H9 (cell line): ENCODE data around the gene PAPLN. TPM values are rescaled to one million over a fixed set of nuclear protein-coding genes. Genes with fewer than 3 reads are reported as not detected.

Experiments used
- DNase-seq: peaks from one replicate; pipeline ENCODE4 v3.0.0-alpha.2; 2017
- H2AFZ ChIP-seq: one replicate; pipeline ENCODE4 v1.6.1; 2013; ENCODE audit warnings: mild to moderate bottlenecking, low read length, control low read depth, moderate library complexity
- H2AK5ac ChIP-seq: 2 replicates; pipeline ENCODE4 v1.6.1; 2013; ENCODE audit warnings: low read length, control low read depth, mixed read lengths; ENCODE audit not compliant: insufficient read length
- H2BK120ac ChIP-seq: one replicate; pipeline ENCODE4 v1.6.1; 2013; ENCODE audit warnings: low read depth, mild to moderate bottlenecking, low read length, control low read depth, inconsistent platforms; ENCODE audit not compliant: poor library complexity, severe bottlenecking
- H2BK12ac ChIP-seq: 2 replicates; pipeline ENCODE4 v1.6.1; 2013; ENCODE audit warnings: low read length, control low read depth, mixed read lengths, low read depth; ENCODE audit not compliant: insufficient read length
- H2BK15ac ChIP-seq: 2 replicates; pipeline ENCODE4 v1.6.1; 2013; ENCODE audit warnings: low read depth, low read length, control low read depth
- H2BK20ac ChIP-seq: one replicate; pipeline ENCODE4 v1.6.1; 2013; ENCODE audit warnings: low read depth, mild to moderate bottlenecking, low read length, control low read depth, inconsistent platforms; ENCODE audit not compliant: poor library complexity, severe bottlenecking
- H2BK5ac ChIP-seq: 2 replicates; pipeline ENCODE4 v1.6.1; 2013; ENCODE audit warnings: low read length, control low read depth, mixed read lengths; ENCODE audit not compliant: insufficient read length
- H3K14ac ChIP-seq: 2 replicates; pipeline ENCODE4 v1.6.1; 2013; ENCODE audit warnings: low read length, control low read depth; ENCODE audit not compliant: insufficient read depth
- H3K18ac ChIP-seq: 2 replicates; pipeline ENCODE4 v1.6.1; 2013; ENCODE audit warnings: low read depth, mild to moderate bottlenecking, mixed read lengths, low read length, control low read depth; ENCODE audit not compliant: insufficient read length
- H3K23ac ChIP-seq: 2 replicates; pipeline ENCODE4 v1.6.1; 2013; ENCODE audit warnings: low read length, control low read depth, mixed read lengths, low read depth; ENCODE audit not compliant: insufficient read length
- H3K23me2 ChIP-seq: 2 replicates; pipeline ENCODE4 v1.6.1; 2013; ENCODE audit warnings: low read depth, mild to moderate bottlenecking, mixed read lengths, low read length, control low read depth; ENCODE audit not compliant: insufficient read length, poor library complexity, severe bottlenecking
- H3K27ac ChIP-seq: 2 replicates; pipeline ENCODE4 v1.5.1; 2013; ENCODE audit warnings: low read length, control low read depth, mixed read lengths, low read depth; ENCODE audit not compliant: insufficient read length
- H3K27me3 ChIP-seq: 2 replicates; pipeline ENCODE4 v1.6.1; 2013; ENCODE audit warnings: low read length, control low read depth, inconsistent platforms; ENCODE audit not compliant: insufficient read depth
- H3K4ac ChIP-seq: 2 replicates; pipeline ENCODE4 v1.6.1; 2013; ENCODE audit warnings: low read depth, mild to moderate bottlenecking, control low read depth, inconsistent platforms, low read length, moderate library complexity
- H3K4me1 ChIP-seq: 2 replicates; pipeline ENCODE4 v1.6.1; 2013; ENCODE audit warnings: low read length, control low read depth, inconsistent platforms; ENCODE audit not compliant: insufficient read depth
- H3K4me2 ChIP-seq: 2 replicates; pipeline ENCODE4 v1.6.1; 2013; ENCODE audit warnings: low read length, control low read depth, mixed read lengths; ENCODE audit not compliant: insufficient read length, insufficient read depth
- H3K56ac ChIP-seq: 2 replicates; pipeline ENCODE4 v1.6.1; 2013; ENCODE audit warnings: low read depth, mild to moderate bottlenecking, mixed read lengths, low read length, control low read depth; ENCODE audit not compliant: insufficient read length
- H3K79me1 ChIP-seq: 2 replicates; pipeline ENCODE4 v1.6.1; 2013; ENCODE audit warnings: low read depth, mild to moderate bottlenecking, moderate library complexity, low read length, control low read depth, inconsistent platforms; ENCODE audit not compliant: insufficient read depth, poor library complexity, severe bottlenecking
- H3K79me2 ChIP-seq: 2 replicates; pipeline ENCODE4 v1.6.1; 2013; ENCODE audit warnings: low read length, control low read depth, inconsistent platforms; ENCODE audit not compliant: insufficient read depth
- H3K9ac ChIP-seq: 2 replicates; pipeline ENCODE4 v1.6.1; 2013; ENCODE audit warnings: low read length, control low read depth, mixed read lengths; ENCODE audit not compliant: insufficient read length; ENCODE audit errors: extremely low read depth
- H3K9me3 ChIP-seq: one replicate; pipeline ENCODE4 v1.6.1; 2013; ENCODE audit warnings: low read depth, low read length, inconsistent platforms; ENCODE audit not compliant: control insufficient read depth
- H3T11ph ChIP-seq: one replicate; pipeline ENCODE4 v1.6.1; 2013; ENCODE audit warnings: mild to moderate bottlenecking, low read length, control low read depth, inconsistent platforms
- H4K20me1 ChIP-seq: one replicate; pipeline ENCODE4 v1.6.1; 2013; ENCODE audit not compliant: control insufficient read depth, insufficient read length, insufficient read depth
- H4K5ac ChIP-seq: 2 replicates; pipeline ENCODE4 v1.6.1; 2013; ENCODE audit warnings: low read depth, mild to moderate bottlenecking, mixed read lengths, low read length, control low read depth; ENCODE audit not compliant: insufficient read length
- H4K8ac ChIP-seq: replicated peaks from 2 replicates; pipeline ENCODE4 v1.6.1; 2013; ENCODE audit warnings: low read length, control low read depth, mixed read lengths, low read depth; ENCODE audit not compliant: insufficient read length
- H4K91ac ChIP-seq: 2 replicates; pipeline ENCODE4 v1.6.1; 2013; ENCODE audit warnings: low read depth, mild to moderate bottlenecking, moderate library complexity, mixed read lengths, low read length, control low read depth; ENCODE audit not compliant: insufficient read length
- H3K27ac Mint-ChIP-seq, 3 experiments: 2 replicates in 2 of 3; 3 replicates in 1 of 3; pipeline ENCODE4 v1.8.0; 2020 to 2021; ENCODE audit warnings: mixed read lengths in 3 of 3, mild to moderate bottlenecking in 1 of 3, moderate library complexity in 1 of 3
- H3K27me3 Mint-ChIP-seq: 2 replicates; pipeline ENCODE4 v1.8.0; 2021; ENCODE audit warnings: low read depth, mild to moderate bottlenecking, moderate library complexity, mixed read lengths
- H3K36me3 Mint-ChIP-seq, 3 experiments: 2 replicates in 2 of 3; 3 replicates in 1 of 3; pipeline ENCODE4 v1.8.0; 2020 to 2021; ENCODE audit warnings: low read depth in 3 of 3, mixed read lengths in 3 of 3; ENCODE audit not compliant: insufficient read depth in 1 of 3
- H3K4me1 Mint-ChIP-seq, 2 experiments: 2 replicates each; pipeline ENCODE4 v1.8.0; 2020; ENCODE audit warnings: mixed read lengths in 2 of 2
- H3K4me3 Mint-ChIP-seq, 2 experiments: 2 replicates in 1 of 2; 3 replicates in 1 of 2; pipeline ENCODE4 v1.8.0; 2020 to 2021; ENCODE audit warnings: mild to moderate bottlenecking in 2 of 2, mixed read lengths in 2 of 2, moderate library complexity in 1 of 2
- H3K9me3 Mint-ChIP-seq, 2 experiments: 2 replicates in 1 of 2; 3 replicates in 1 of 2; pipeline ENCODE4 v1.8.0; 2020; ENCODE audit warnings: mild to moderate bottlenecking in 2 of 2, mixed read lengths in 2 of 2, moderate library complexity in 1 of 2
- CTCF ChIP-seq: fragments of 200-600 bp; sonication (generic); conservative IDR thresholded peaks from 3 replicates; pipeline ENCODE4 v1.8.0; 2021; ENCODE audit warnings: antibody characterized with exemption, mild to moderate bottlenecking
- WGBS: extraction: QIAGEN DNeasy Blood & Tissue Kit; methylation state at CpG from one replicate; pipeline ENCODE4 v1.1.7; 2013; ENCODE audit warnings: missing lambda C conversion rate, low lambda C conversion rate, mixed read lengths; ENCODE audit not compliant: insufficient read length; ENCODE audit errors: extremely low coverage; 5-methylcytosine and 5-hydroxymethylcytosine counted together
- total RNA-seq: library from RNA; stranded (reverse); gene quantifications from 2 replicates; pipeline ENCODE4 v1.2.1, GENCODE V29; 2021

Gene PAPLN
- total RNA-seq, 1 experiment from 2014 or later: 8.5 TPM

GRCh38 chr14:73245480-73246325 lies 8.4 kb downstream of the PAPLN start:
- Histone ChIP-seq H3K79me1 (no peaks in the 10 kb centered on the region), H2BK120ac (no peak overlapping the region), H3K27ac (no peak overlapping the region), H4K8ac (no peak overlapping the region), H3K4me2 (peak overlapping the region; percentile 9), H3K56ac (no peak overlapping the region), H2BK15ac (no peak overlapping the region), H3K23me2 (no peaks in the 10 kb centered on the region), H3K9me3 (no peaks in the 10 kb centered on the region), H2BK5ac (no peak overlapping the region), H3K9ac (no peak overlapping the region), H3K79me2 (no peaks in the 10 kb centered on the region), H3K4me1 (no peaks in the 10 kb centered on the region), H2BK12ac (no peak overlapping the region), H2AFZ (no peak overlapping the region), H2BK20ac (no peak overlapping the region), H3K23ac (no peak overlapping the region), H2AK5ac (no peak overlapping the region), H3K14ac (no peak overlapping the region), H4K91ac (no peak overlapping the region), H3K4ac (no peak overlapping the region), H4K5ac (no peak overlapping the region), H4K20me1 (no peaks in the 10 kb centered on the region), H3K18ac (no peak overlapping the region), H3K27me3 (no peaks in the 10 kb centered on the region), H3T11ph (no peak overlapping the region)
- DNase-seq: peak; percentile 71
- WGBS: no CpG with 5 or more reads among the region's 64 CpGs
- Mint-ChIP-seq H3K4me1 (peaks cover 10 to 18% of the 10 kb centered on the region in 2 experiments), H3K36me3 (peaks cover 0 to 7% (median 3%) of the 10 kb centered on the region in 3 experiments; a peak in 3 of 7 replicates), H3K9me3 (no peaks in the 10 kb centered on the region; a peak in 1 of 5 replicates), H3K27me3 (peaks cover 22% of the 10 kb centered on the region), H3K27ac (no peak overlapping the region), H3K4me3 (no peak overlapping the region)
- no peak for TF ChIP-seq CTCF
